Loucy (cell line): ENCODE data around the gene STIL.

ENCODE experiments used
- CTCF ChIP-seq: fragments of 200-600 bp; sonication (generic); conservative IDR thresholded peaks from 2 replicates; pipeline ENCODE4 v1.5.1; 2014; ENCODE audit warnings: mild to moderate bottlenecking, antibody characterized with exemption, low read length
- EZH2phosphoT487 ChIP-seq: fragments of 200-600 bp; IDR thresholded peaks from 2 replicates; pipeline ENCODE4 v1.6.1; 2018; ENCODE audit warnings: antibody characterized with exemption, mild to moderate bottlenecking, moderate library complexity, borderline replicate concordance

GRCh38 chr1:47295579-47295978, 18.4 kb downstream of the STIL start:
- no peak for TF ChIP-seq CTCF
- TF ChIP-seq EZH2phosphoT487: no peak
